Measurements from ENCODE around the gene TMEM45A.
"Not testable (repeated sequence)": the region's sequence is repeated elsewhere in the genome, so short reads cannot be mapped to it uniquely, and the experiment has no call there.

The TMEM45A gene

DNA sequence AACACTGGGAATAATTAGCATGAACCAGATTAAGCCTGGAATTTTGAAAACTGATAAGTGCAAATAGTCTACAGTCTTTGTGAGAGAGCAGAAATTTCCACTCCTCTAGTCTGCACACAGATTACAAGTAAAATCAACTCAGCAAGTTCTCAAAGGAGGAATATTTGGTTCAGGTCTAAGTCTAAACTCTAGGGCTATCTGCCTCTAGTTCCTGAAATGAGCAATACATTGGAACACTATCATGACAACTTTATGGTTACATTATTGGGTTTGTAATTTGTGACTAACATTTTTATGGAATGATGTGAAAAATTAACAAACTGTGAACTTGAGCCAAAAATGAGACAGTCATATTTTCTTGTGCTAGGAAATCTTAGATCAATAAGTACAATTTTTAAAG lies 86.2 kb downstream of the TMEM45A start:
- DNase-seq = no peak

DNA sequence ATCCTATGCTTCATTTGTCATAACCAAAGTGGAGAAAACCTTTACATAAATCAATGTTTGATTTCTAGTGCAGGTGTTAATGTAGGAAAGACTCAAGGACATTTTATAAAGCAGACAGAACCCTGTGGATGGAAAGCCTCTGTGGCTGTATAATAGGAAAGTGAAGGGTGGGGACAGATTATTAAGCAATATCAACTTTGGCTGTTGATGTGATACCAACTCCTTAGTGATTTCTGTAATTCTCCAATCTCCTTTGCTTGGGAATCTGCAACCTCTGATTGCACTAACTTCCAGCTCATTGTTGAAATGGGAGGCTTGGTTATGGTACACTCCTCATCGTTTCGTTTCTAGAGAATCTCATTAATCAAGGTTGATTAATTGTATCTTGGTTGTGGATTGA lies 87.7 kb downstream of the TMEM45A start:
- DNase-seq = no peak

DNA sequence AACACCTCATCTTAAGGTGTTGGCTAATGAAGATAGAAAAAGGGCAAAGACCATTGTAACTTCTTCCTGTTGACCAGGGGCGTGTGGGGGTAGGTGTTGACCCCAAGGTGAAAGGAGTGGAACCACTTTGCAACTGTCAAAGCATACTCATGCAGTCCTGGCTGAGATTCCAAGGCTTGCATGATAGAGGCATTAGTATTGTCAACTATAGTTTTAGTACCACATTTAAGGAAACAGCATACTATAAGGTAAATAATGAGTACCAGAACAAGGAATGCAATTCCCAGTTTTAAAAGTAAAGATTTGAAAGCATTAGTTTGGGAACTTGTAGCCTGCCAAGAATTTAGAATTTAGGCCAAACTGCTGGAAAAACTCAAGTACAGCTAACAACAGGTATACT lies 89.2 kb downstream of the TMEM45A start:
- no peak for DNase-seq

DNA sequence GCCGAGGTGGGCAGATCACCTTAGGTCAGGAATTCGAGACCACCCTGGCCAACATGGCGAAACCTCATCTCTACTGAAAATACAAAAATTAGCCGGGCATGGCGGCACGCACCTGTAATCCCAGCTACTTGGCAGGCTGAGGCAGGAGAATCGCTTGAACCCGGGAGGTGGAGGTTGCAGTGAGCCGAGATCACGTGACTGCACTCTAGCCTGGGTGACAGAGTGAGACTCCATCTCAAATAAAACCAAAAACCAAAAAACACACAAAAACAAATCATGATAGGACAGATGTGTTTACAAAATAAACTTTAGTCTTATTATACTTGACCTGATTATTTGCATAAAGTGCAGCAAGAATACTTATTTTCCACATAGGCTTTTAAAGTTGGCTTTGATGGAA lies 89.7 kb downstream of the TMEM45A start:
- not testable (repeated sequence) for DNase-seq

DNA sequence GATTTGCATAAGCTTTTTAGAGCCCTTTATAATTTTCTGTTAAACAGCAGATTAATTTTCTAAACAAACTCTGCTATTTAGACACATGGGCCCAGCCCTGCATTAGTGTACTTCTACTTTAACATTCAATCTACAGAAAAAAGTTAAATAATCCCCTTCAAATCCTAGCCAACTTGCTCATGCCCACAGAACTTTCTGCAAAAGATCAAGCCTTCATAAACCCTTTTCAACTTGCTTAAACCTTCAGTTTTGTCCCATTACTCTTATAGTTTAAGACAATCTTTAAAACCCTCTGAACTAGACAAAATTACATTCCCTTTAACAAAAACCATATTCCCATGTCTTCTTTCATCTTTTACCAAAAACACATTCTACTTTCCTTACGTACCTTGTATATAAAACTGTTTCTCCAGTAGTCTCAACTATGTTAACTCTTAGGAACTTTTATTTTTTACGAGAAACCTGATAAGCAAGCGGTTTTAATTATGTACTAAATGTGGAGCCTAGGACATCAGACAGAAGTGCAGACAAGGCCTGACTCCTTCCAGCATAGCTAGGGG lies 91.8 kb downstream of the TMEM45A start:
- DNase-seq = no peak

DNA sequence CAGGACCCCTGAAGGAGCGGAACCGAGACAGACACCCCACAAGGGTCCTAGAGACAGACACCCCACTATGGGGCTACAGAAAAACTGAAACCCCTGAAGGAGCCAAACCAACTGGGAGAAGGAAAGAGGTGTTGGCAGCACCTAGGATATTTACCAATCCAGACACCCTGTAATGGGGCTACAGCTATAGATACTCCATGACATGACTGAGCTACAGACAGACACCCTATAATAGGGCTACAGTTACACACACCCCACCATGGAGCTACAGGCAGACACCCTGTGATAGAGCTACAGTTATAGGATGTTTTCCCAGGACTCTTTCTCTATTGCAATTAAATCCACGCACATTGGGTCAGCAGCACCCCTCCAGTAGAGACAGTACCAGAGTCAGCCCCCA lies 94.4 kb downstream of the TMEM45A start:
- DNase-seq = no peak

DNA sequence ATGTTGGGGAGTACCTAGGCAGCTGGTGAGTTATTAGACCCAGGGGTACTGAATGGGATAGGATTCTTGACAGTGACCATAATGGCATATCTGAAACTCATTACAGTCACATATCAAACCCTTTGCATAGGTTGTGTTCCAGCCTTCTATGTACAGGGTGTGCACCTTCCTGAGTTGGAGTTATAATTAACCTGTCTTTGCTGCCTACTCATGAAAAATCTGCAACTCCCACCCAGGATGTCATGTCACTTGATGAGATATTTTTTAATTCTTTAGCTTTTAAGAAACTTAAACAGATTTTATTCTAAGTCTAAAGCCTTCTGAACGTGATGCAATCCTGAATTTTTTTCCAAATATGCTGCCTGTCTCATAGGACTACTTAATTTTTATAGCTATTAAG lies 95.8 kb downstream of the TMEM45A start:
- no peak for DNase-seq

DNA sequence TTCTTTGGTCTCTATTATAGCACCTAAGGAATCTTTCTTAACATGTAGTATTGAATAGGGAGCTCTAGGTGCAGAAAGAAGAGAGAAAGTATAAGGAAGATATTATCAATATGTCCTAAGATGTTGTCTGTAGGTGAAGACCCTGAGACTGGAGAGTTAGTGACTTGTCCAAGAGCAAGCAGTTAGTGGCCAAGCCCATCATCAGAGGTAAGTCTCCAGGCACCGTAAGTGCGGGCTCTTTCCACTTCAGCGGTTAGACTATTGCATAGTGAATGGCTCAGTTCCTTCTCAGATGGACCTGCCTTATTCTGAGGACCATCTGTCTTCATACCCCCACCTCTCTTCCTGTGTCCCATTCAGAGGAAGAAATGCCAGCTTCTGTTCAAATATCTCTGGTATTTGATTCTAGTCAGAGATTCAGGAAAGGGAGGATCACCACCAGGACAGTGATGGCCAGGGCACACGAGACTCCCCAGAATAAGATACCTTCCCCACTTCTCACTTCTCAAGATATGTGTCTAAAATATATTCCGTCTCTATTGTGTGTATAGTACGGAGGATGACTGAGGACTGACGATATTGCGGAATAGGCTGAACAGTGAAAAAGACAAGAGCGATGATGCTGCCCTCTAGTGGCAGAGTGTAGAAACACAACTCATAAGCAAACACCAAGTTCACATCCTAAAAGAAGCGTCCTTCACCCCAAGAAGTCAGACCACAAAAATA lies 97.9 kb downstream of the TMEM45A start:
- DNase-seq = peak; percentile 28

DNA sequence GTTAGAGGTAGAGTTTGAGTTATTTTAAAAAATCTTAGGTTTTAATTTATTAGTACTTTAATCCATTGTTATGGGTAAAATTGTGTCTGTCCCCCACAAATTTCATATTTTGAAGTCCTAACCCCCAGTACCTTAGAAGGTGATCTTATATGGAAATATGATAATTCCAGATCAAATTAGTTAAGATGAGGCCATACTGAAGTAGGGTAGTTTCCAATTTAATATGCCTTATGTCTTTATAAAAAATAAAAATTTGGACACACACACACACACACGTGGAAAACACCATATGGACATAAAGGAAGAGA lies 98.4 kb downstream of the TMEM45A start:
- DNase-seq = no peak

DNA sequence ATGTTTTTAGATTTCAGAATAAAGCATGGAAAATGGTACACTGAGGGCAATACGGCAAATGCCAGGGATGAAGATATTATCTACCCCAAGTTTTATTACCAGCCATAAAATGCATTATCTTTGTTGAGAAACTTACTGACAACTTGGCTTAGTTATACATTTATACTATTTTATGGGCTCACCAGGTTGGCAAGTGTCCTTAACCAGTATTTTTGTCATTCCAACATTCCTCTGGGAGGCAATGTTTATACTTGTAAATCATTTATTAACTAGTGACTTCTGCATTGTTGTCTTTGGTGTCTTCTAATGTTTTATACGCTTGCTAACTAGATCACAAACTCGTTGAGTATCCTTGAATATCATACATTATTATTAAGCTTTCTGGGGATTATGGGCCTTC lies 99.0 kb downstream of the TMEM45A start:
- no peak for DNase-seq

DNA sequence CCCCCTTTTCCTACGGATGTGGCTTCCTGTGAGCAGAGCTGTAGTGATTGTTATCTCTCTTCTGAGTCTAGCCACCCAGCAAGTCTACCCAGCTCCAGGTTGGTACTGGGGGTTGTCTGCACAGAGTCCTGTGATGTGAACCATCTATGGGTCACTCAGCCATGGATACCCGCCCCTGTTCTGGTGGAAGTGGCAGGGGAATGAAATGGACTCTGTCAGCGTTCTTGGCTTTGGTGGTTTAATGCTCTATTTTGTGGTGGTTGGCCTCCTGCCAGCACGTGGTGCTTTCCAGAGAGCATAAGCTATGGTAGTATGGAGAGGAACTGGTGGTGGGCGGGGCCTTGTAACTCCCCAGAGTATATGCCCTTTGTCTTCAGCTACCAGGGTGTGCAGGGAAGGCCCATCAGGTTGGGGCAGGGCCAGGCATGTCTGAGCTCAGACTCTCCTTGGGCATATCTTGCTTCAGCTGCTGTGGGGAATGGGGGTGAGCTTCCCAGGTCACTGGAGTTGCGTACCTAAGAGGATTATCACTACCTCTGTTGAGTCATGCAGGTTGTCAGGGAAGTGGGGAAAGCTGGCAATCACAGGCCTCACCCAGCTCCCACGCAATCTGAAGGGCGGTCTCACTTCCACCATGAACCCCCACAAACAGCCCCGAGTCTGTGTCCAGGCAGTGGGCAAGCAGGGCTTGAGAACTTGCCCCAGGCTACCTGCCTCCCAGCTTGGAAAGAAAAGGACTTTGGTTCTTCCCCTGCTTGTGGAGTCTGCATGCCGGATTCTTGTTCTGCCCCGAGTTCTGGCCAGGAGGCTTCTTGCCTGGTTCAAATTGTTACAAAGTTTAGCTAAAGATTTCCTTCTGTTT lies 108.0 kb downstream of the TMEM45A start:
- no peak for DNase-seq

DNA sequence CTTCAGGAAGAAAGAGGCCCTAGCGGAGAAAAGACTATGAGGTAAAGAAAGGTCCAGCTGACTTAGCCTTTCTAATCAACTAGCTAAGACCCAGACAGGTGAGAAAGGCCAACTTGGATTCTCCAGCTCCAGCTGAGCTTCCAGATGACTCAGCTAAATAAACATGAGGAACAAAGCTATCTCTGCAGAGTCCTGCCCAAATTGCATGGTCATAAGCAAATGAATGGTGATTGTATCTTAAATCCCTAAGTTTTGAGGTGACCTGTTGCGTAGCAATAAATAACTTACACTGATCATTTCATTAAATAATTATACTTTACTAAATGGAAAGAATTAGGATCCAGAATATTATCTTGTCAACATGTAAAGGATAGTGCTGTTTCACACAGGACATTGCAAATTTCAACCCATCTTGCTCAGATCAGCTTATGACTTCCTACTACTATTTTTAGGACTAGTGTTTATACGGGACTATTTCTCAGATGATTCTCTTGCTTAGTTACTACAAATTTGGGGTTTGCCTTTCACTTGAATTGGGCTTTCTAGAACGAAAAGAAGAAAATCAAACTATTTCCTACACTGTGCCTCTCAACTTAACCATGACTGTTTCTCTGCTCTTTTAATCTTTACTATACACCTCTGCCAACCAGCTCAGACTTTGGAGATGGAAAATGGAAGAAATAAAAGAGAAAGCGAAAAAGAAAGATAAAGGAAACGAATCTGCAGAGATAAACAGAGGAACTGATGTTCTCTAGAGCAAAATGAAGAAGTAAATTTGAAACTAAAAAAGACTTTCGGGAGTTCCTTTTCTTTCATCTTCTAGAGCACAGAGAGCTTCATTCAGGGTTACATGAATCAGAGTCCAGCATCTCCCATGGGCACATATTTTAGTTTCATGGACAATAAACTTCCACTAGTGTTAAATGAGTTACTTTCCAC lies 110.4 kb downstream of the TMEM45A start:
- DNase-seq = peak; percentile 0

DNA sequence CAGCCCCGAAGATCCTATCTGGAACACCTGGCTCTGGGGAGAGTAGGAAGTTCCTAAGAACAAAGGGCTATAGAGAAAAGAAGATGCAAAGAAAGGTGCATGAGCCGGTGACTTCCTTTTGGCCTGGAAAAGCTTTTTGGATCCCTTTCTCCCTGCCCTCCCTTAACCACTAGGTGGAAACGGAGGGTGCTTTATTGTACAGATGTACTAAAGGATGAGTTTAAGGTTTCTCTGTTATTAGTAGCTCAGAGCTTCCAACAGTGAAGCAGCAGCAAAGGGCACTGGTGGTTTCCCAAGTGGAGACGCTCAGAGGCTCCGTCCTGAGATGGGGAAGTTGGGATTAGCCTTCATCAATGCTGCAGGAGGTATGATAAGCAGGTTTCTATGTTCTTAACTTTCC lies 111.0 kb downstream of the TMEM45A start:
- DNase-seq = peak; percentile 21

DNA sequence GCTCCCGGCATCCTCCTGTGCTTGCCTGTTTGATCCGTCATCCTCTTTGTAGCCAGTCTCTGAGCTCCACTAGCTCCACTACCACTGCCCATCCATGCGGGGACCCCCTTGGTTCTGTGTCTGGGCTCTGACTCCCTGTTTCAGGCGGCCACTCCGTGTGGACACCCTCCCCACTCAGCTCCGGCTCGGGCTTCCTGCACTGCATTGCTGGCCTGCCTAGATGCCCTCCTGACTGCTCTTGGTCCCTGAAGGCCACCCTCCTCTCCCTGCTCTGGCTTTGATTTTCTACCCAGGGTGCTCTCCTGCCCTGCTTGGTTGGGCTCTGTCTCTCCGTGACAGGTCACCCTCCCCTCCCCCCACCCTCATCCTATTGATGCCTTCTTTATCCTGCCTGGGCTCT lies 112.9 kb downstream of the TMEM45A start:
- DNase-seq = no peak

DNA sequence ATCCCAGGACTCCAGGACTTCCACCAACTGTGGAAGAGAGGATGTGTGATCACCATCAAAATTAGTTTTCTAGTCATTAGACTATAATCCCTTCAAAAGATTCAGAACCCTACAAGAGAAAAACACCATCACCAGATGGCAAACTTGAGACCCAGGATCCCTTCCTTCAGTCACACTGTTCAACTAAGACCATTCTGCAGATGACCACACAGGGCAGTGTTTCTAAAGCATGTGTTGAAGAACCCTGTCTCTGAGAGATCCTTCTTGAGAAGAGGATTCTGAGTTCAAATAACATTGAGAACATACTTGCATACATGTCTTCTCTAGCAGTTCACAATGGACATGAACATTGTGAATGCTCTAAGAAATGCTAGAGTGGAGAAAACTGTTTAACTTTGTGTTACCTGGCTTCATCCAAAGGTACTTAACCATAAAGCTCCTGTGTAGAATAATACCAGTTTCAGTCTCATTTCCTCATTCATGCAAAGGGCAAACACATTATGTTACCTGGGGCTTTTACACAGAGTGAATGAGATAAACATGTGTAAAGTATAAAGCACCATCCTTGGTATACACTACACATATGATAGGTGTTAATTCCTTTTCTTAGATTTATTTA lies 114.6 kb downstream of the TMEM45A start:
- no peak for DNase-seq

DNA sequence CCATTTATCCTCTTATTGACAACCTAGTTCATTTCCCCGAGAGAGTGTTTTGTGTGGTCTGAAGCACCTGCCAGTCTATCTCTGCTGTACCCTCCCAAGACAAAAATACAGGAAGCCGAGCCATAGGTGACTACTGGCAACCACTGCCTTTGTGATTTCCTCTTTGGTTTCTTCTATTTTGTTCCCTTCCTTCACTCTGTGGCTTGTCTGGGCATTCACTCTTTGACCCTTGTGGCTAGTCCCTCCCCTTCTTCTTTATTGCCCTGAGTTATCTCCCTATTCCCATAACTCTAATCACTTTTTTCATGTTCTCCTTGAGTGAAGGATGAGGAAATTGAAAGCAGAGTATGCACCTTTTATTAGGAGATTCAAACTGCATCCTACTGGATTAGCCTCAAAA lies 116.9 kb downstream of the TMEM45A start, which contains the start of gene ADGRG7:
Gene ADGRG7, plus strand, starts transcription at position 297 of the 400 bp plus-strand sequence. CDS start 256 bp downstream, outside the sequence.
- DNase-seq = no peak

DNA sequence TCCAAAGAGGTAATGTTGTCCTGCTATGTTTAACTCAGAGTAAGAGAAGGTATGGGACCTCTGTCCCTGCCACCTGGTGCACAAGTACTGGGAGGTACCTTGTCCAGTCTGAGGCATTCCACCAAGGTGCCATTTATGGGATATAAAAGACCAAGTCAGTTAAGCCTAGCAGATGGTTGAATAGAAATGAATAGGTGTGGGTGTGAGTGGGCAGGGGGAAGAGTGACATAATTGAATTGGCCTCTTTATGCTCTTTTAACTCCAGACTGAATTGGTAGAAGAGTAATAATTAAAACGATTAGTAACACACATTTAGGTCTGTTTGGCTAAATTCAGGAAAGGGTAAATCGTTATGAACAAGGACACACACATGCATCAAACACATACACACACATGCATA lies 117.5 kb downstream of the TMEM45A start:
- DNase-seq = no peak

DNA sequence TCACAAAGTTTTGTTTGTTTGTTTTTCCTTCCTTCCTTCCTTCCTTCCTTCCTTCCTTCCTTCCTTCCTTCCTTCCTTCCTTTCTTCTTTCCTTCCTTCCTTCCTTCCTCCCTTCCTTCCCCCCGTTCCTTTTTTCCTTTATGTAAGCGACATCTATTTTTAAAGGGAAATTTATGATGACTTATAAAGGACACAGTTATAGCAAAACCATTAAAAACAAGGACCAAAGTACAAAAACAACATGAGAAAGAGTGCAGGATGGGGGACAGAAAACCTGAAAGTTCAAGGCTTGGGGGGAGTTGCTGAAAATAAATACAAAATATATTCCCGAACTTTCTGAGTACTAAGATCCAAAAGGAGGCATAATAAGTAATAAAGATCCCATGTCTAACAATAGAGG lies 118.8 kb downstream of the TMEM45A start:
- DNase-seq = no peak

DNA sequence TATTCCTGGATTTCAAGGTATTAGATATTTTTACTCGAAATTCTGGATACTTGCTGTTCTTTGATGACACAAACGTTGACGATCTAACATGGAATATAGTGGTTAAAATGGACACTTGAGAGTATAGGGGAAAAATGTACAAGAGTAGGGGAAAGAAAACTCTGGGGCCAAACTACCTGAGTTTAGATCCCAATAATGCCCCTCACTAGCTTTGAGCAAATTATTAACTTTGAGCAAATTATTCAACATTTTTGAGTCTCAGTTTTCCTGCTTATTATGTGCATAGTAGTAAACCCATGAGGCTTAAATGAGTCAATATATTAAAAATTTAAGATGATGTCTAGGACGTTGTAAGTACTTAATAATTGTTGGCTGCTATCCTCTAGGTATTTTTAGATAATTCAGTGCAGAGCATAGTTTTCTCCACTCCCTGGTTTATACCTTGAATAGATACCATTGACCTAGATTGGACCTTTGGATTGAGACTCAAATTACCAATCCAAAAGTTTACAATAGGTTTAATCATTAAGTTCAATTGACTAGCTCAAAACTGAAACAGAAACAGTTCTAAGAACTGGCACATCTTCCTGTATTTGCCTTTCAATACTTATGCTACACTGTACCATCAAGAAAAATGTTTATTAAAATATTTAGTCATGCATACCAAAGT lies 121.4 kb downstream of the TMEM45A start:
- DNase-seq = no peak

DNA sequence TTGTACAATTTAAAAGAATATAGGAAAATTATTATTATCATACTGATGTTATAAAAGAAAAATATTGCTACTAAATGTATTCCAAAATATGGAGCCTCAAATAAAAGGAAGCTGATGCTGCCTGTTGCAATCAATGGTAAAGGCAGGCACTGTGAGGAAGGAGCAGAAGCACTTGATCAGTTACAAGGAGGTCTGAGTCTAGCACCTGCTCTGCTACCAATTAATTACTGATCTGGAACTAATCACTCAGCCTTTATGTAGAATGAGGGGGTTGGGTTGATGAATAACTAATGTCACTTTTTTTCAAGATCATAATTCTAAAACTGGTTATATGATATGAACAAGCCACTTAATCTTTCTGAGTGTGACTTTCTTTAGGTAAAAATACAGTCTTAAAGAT lies 122.5 kb downstream of the TMEM45A start:
- no peak for DNase-seq

DNA sequence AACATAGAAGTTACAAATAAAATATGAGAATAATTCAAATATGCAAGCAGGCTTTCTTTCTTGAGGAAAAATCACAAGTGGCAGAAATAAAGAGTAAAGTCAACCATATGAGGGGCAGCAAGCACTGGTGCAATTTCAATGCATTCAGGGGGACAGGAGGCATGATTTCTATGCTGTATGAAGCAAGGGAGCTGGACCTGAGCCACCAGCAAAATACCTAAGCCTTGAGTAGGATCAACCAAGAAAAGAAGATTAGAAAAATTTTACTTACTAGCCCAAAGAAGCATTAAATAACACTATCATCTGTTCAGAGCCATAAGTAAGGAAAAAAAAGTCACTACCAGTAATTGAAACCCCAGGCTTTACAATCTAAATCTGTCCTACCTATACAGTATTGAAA lies 123.3 kb downstream of the TMEM45A start:
- DNase-seq = no peak

DNA sequence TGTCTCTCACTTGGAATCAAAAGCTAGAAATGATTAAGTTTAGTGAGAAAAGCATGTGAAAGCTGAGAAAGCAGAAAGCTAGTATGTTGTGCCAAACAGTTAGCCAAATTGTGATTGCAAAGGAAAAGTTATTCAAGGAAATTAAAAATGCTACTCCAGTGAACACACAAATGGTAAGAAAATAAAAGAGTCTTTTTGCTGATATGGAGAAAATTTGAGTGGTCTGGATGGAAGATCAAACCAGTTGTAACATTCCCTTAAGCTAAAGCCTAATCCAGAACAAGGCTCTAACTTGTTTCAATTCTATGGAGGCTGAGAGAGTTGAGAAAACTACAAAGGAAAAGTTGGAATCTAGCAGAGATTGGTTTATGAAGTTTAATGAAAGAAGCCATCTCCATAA lies 128.8 kb downstream of the TMEM45A start:
- DNase-seq = no peak

Data from NCI-H510A treated with DMSO at 0.1 percent for 48 hours (cell line).